ENCODE results near the gene PCDHGA12. TPM values are rescaled to one million over a fixed set of nuclear protein-coding genes. Genes with fewer than 3 reads are reported as not detected.
"Not testable (repeated sequence)": the region's sequence is repeated elsewhere in the genome, so short reads cannot be mapped to it uniquely, and the experiment has no call there.

PCDHGA12 gene
- total and polyA plus RNA-seq, 8 donors, result 0.12 to 7.4 (median 2.4) TPM; not detected in 1

DNA sequence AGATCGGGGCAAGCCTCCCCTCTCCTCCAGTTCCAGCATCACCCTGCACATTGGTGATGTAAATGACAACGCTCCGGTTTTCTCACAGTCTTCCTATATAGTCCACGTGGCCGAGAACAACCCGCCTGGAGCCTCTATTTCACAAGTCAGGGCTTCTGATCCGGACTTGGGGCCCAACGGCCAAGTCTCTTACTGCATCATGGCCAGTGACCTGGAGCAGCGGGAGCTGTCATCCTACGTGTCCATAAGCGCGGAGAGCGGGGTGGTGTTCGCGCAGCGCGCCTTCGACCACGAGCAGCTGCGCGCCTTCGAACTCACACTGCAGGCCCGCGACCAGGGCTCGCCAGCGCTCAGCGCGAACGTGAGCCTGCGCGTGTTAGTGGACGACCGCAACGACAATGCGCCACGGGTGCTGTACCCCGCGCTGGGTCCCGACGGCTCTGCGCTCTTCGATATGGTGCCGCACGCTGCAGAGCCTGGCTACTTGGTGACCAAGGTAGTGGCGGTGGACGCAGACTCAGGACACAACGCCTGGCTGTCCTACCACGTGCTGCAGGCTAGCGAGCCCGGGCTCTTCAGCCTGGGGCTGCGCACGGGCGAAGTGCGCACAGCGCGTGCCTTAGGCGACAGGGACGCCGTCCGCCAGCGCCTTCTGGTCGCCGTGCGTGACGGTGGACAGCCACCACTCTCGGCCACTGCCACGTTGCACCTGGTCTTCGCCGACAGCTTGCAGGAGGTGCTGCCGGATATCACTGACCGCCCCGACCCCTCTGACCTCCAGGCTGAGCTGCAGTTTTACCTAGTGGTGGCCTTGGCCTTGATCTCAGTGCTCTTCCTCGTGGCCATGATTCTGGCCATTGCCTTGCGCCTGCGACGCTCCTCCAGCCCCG lies 40.9 kb upstream of the PCDHGA12 start:
- no peak for TF ChIP-seq POLR2AphosphoS5 (IDR thresholded peaks at IDR 0.05)
- TF ChIP-seq EP300 (IDR thresholded peaks at IDR 0.05), result no peak
- TF ChIP-seq POLR2A (IDR thresholded peaks at IDR 0.05), result no peak
- TF ChIP-seq, protein P1, sequence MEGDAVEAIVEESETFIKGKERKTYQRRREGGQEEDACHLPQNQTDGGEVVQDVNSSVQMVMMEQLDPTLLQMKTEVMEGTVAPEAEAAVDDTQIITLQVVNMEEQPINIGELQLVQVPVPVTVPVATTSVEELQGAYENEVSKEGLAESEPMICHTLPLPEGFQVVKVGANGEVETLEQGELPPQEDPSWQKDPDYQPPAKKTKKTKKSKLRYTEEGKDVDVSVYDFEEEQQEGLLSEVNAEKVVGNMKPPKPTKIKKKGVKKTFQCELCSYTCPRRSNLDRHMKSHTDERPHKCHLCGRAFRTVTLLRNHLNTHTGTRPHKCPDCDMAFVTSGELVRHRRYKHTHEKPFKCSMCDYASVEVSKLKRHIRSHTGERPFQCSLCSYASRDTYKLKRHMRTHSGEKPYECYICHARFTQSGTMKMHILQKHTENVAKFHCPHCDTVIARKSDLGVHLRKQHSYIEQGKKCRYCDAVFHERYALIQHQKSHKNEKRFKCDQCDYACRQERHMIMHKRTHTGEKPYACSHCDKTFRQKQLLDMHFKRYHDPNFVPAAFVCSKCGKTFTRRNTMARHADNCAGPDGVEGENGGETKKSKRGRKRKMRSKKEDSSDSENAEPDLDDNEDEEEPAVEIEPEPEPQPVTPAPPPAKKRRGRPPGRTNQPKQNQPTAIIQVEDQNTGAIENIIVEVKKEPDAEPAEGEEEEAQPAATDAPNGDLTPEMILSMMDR (IDR thresholded peaks at IDR 0.05), result no peak
- no peak for DNase-seq
- H3K4me1 ChIP-seq, result no peaks in the 10 kb centered on the region
- WGBS, 5 donors, result 35 to 46% (median 39%) methylated on average over 52 to 77 of the region's 77 CpGs
- no peak overlapping the region for H3K27ac ChIP-seq
- peaks cover 0 to 16% (median 0%) of the 10 kb centered on the region in 4 donors for H3K36me3 ChIP-seq
- intact Hi-C loops (cut with DNase I; ENCODE audit: low total_unique reads), result no loop called here
- H3K4me3 ChIP-seq, result no peak overlapping the region
- H3K27me3 ChIP-seq, result peaks cover 0 to 78% (median 7%) of the 10 kb centered on the region in 3 donors
- H3K9me3 ChIP-seq, result peaks cover 62 to 98% (median 92%) of the 10 kb centered on the region in 4 donors

DNA sequence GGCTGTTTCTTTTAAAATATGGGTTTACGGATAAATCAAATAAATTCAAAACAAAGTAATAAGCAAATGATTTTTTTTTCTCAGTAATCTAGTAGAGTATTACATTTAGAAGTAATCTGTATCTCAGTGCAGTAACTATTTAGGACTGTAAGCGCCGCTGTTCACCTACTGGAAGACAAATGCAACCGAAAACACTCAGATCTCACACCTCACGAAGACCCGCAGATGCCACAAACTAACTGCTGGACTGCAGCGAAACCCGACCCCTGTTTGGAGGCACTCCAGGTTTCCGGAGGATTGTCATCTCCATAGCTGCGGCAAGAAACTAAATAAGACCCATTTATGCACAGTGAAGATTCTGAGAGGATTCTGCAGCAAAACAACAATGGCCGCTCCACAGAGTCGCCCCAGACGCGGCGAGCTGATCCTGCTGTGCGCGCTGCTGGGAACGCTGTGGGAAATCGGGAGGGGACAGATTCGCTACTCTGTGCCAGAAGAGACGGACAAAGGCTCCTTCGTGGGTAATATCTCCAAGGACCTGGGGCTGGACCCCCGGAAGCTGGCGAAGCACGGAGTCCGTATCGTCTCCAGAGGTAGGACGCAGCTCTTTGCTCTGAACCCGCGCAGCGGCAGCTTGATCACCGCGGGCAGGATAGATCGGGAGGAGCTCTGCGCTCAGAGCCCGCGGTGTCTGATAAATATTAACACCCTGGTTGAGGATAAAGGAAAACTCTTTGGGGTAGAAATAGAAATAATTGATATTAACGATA lies 37.7 kb upstream of the PCDHGA12 start, which contains the start of gene PCDHGA8:
Gene PCDHGA8 (plus strand): TSS at position 205 of the 770 bp plus-strand sequence. CDS start 181 bp downstream, at position 386.
- H3K27ac ChIP-seq, result no peak within 1 kb of the TSS
- TF ChIP-seq, protein P1 (IDR thresholded peaks at IDR 0.05), result no peak
- no peak for TF ChIP-seq EP300 (IDR thresholded peaks at IDR 0.05)
- TF ChIP-seq POLR2A (IDR thresholded peaks at IDR 0.05), result no peak
- no peak for TF ChIP-seq POLR2AphosphoS5 (IDR thresholded peaks at IDR 0.05)
- WGBS, 5 donors, result 21 to 34% (median 28%) methylated on average over 35 to 38 of the region's 38 CpGs
- no peak within 1 kb of the TSS for H3K4me3 ChIP-seq
- peaks cover 0 to 16% (median 0%) of the 10 kb centered on the region in 4 donors for H3K36me3 ChIP-seq
- H3K4me1 ChIP-seq, result no peaks in the 10 kb centered on the region
- DNase-seq, result no peak
- peaks cover 0 to 80% (median 5%) of the 10 kb centered on the region in 3 donors for H3K27me3 ChIP-seq
- peaks cover 50 to 98% (median 90%) of the 10 kb centered on the region in 4 donors for H3K9me3 ChIP-seq
- intact Hi-C loops (cut with DNase I; ENCODE audit: low total_unique reads), result no loop called here

DNA sequence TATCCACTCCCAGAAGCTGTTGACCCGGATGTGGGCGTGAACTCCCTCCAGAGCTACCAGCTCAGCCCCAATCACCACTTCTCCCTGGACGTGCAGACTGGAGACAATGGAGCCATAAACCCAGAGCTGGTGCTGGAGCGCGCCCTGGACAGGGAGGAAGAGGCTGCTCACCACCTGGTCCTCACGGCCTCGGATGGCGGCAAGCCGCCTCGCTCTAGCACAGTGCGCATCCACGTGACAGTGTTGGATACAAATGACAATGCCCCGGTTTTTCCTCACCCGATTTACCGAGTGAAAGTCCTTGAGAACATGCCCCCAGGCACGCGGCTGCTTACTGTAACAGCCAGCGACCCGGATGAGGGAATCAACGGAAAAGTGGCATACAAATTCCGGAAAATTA lies 37.0 kb upstream of the PCDHGA12 start:
- Histone ChIP-seq H3K4me3 (no peak overlapping the region), H3K27me3 (peaks cover 0 to 80% (median 5%) of the 10 kb centered on the region in 3 donors), H3K27ac (no peak overlapping the region), H3K4me1 (no peaks in the 10 kb centered on the region), H3K36me3 (peaks cover 0 to 16% (median 0%) of the 10 kb centered on the region in 4 donors), H3K9me3 (peaks cover 49 to 98% (median 91%) of the 10 kb centered on the region in 4 donors)
- 31 to 46% (median 34%) methylated on average over 21 of the region's 21 CpGs for WGBS, 5 donors
- no peak for TF ChIP-seq POLR2AphosphoS5 (IDR thresholded peaks at IDR 0.05)
- TF ChIP-seq EP300 (IDR thresholded peaks at IDR 0.05), result no peak
- TF ChIP-seq POLR2A (IDR thresholded peaks at IDR 0.05), result no peak
- TF ChIP-seq, protein P1 (IDR thresholded peaks at IDR 0.05), result no peak
- DNase-seq, result no peak
- intact Hi-C loops (cut with DNase I; ENCODE audit: low total_unique reads), result no loop called here

DNA sequence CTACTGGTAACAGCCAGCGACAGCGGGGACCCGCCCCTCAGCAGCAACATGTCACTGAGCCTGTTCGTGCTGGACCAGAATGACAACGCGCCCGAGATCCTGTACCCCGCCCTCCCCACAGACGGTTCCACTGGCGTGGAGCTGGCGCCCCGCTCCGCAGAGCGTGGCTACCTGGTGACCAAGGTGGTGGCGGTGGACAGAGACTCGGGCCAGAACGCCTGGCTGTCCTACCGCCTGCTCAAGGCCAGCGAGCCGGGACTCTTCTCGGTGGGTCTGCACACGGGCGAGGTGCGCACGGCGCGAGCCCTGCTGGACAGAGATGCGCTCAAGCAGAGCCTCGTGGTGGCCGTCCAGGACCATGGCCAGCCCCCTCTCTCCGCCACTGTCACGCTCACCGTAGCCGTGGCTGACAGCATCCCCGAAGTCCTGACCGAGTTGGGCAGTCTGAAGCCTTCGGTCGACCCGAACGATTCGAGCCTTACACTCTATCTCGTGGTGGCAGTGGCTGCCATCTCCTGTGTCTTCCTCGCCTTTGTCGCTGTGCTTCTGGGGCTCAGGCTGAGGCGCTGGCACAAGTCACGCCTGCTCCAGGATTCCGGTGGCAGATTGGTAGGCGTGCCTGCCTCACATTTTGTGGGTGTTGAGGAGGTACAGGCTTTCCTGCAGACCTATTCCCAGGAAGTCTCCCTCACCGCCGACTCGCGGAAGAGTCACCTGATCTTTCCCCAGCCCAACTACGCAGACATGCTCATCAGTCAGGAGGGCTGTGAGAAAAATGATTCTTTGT lies 35.7 kb upstream of the PCDHGA12 start:
- DNase-seq; intact Hi-C loops (cut with DNase I; ENCODE audit: low total_unique reads); H3K27ac ChIP-seq; H3K4me3 ChIP-seq; H3K4me1 ChIP-seq: not testable (repeated sequence)
- WGBS, 5 donors, result 36 to 38% (median 38%) methylated on average over 13 to 44 of the region's 53 CpGs
- Histone ChIP-seq H3K36me3 (peaks cover 0 to 15% (median 0%) of the 10 kb centered on the region in 4 donors), H3K27me3 (peaks cover 0 to 80% (median 7%) of the 10 kb centered on the region in 3 donors), H3K9me3 (peaks cover 41 to 98% (median 90%) of the 10 kb centered on the region in 4 donors)
